Duodenal mucosa (tissue), 2 donors: ENCODE results near the gene PTGFR.

ENCODE experiments used
- H3K27ac ChIP-seq: one replicate; pipeline ENCODE4 v1.7.0; 2013; ENCODE audit warnings: low read depth, low read length
- H3K27me3 ChIP-seq, 2 donors: one replicate each; pipeline ENCODE4 v1.7.0; 2013; ENCODE audit warnings: low read length in 2 of 2, control low read depth in 1 of 2; ENCODE audit not compliant: insufficient read depth in 2 of 2, control insufficient read depth in 1 of 2
- H3K36me3 ChIP-seq, 2 donors: one replicate each; pipeline ENCODE4 v1.7.0; 2013; ENCODE audit warnings: low read length in 2 of 2, control low read depth in 1 of 2; ENCODE audit not compliant: insufficient read depth in 2 of 2, control insufficient read depth in 1 of 2
- H3K4me1 ChIP-seq, 2 donors: one replicate each; pipeline ENCODE4 v1.7.0; 2013; ENCODE audit warnings: low read length in 2 of 2, control low read depth in 1 of 2; ENCODE audit not compliant: insufficient read depth in 2 of 2, control insufficient read depth in 1 of 2
- H3K4me3 ChIP-seq, 2 donors: one replicate each; pipeline ENCODE4 v1.7.0; 2013; ENCODE audit warnings: low read length in 2 of 2, low read depth in 1 of 2
- H3K9ac ChIP-seq, 2 donors: one replicate each; pipeline ENCODE4 v1.7.0; 2013; ENCODE audit warnings: low read length in 2 of 2, low read depth in 1 of 2
- H3K9me3 ChIP-seq, 2 donors: one replicate each; pipeline ENCODE4 v1.7.0; 2013; ENCODE audit warnings: low read length in 2 of 2, control low read depth in 1 of 2; ENCODE audit not compliant: control insufficient read depth in 1 of 2

PTGFR gene

GRCh38 chr1:78519446-78519845 lies 28.7 kb downstream of the PTGFR start:
- no peaks in the 10 kb centered on the region for H3K9me3 ChIP-seq
- no peaks in the 10 kb centered on the region for H3K4me1 ChIP-seq
- no peaks in the 10 kb centered on the region for H3K36me3 ChIP-seq
- H3K4me3 ChIP-seq: no peak overlapping the region
- no peak overlapping the region for H3K27ac ChIP-seq
- H3K9ac ChIP-seq: no peak overlapping the region
- H3K27me3 ChIP-seq: no peaks in the 10 kb centered on the region

- H3K36me3 ChIP-seq: no peaks in the 10 kb centered on the region
- H3K4me3 ChIP-seq: no peak overlapping the region
- no peak overlapping the region for H3K9ac ChIP-seq
- no peaks in the 10 kb centered on the region for H3K4me1 ChIP-seq
- no peak overlapping the region for H3K27ac ChIP-seq
- H3K9me3 ChIP-seq: no peaks in the 10 kb centered on the region
- no peaks in the 10 kb centered on the region for H3K27me3 ChIP-seq
Measured at GRCh38 chr1:78520216-78520615, 29.4 kb downstream of the PTGFR start.

- Histone ChIP-seq H3K9me3 (no peaks in the 10 kb centered on the region), H3K9ac (no peak overlapping the region), H3K4me1 (no peaks in the 10 kb centered on the region), H3K27me3 (no peaks in the 10 kb centered on the region), H3K4me3 (no peak overlapping the region), H3K36me3 (no peaks in the 10 kb centered on the region), H3K27ac (no peak overlapping the region)
Measured at GRCh38 chr1:78520843-78521242, 30.1 kb downstream of the PTGFR start.

GRCh38 chr1:78522136-78522535 lies 31.4 kb downstream of the PTGFR start:
- no peaks in the 10 kb centered on the region for H3K4me1 ChIP-seq
- no peaks in the 10 kb centered on the region for H3K27me3 ChIP-seq
- H3K9ac ChIP-seq: no peak overlapping the region
- H3K36me3 ChIP-seq: no peaks in the 10 kb centered on the region
- no peaks in the 10 kb centered on the region for H3K9me3 ChIP-seq
- no peak overlapping the region for H3K27ac ChIP-seq
- no peak overlapping the region for H3K4me3 ChIP-seq

GRCh38 chr1:78526496-78526895 lies 35.7 kb downstream of the PTGFR start:
- Histone ChIP-seq H3K9me3 (no peaks in the 10 kb centered on the region), H3K36me3 (no peaks in the 10 kb centered on the region), H3K4me1 (no peaks in the 10 kb centered on the region), H3K27ac (no peak overlapping the region), H3K4me3 (no peak overlapping the region), H3K27me3 (no peaks in the 10 kb centered on the region), H3K9ac (no peak overlapping the region)

- H3K4me1 ChIP-seq: no peaks in the 10 kb centered on the region
- H3K27ac ChIP-seq: no peak overlapping the region
- no peak overlapping the region for H3K9ac ChIP-seq
- H3K27me3 ChIP-seq: no peaks in the 10 kb centered on the region
- H3K4me3 ChIP-seq: no peak overlapping the region
- no peaks in the 10 kb centered on the region for H3K36me3 ChIP-seq
- H3K9me3 ChIP-seq: no peaks in the 10 kb centered on the region
Measured at GRCh38 chr1:78527706-78528105, 36.9 kb downstream of the PTGFR start.

- Histone ChIP-seq H3K4me1 (no peaks in the 10 kb centered on the region), H3K27me3 (no peaks in the 10 kb centered on the region), H3K27ac (no peak overlapping the region), H3K9me3 (no peaks in the 10 kb centered on the region), H3K4me3 (no peak overlapping the region), H3K9ac (no peak overlapping the region), H3K36me3 (no peaks in the 10 kb centered on the region)
Measured at GRCh38 chr1:78533527-78533926, 42.8 kb downstream of the PTGFR start.

GRCh38 chr1:78535286-78535685 lies 44.5 kb downstream of the PTGFR start:
- no peaks in the 10 kb centered on the region for H3K36me3 ChIP-seq
- H3K9ac ChIP-seq: no peak overlapping the region
- no peaks in the 10 kb centered on the region for H3K27me3 ChIP-seq
- H3K9me3 ChIP-seq: no peaks in the 10 kb centered on the region
- H3K4me3 ChIP-seq: no peak overlapping the region
- H3K4me1 ChIP-seq: no peaks in the 10 kb centered on the region
- no peak overlapping the region for H3K27ac ChIP-seq

GRCh38 chr1:78536427-78536826 lies 45.7 kb downstream of the PTGFR start:
- no peaks in the 10 kb centered on the region for H3K36me3 ChIP-seq
- no peak overlapping the region for H3K9ac ChIP-seq
- H3K9me3 ChIP-seq: no peaks in the 10 kb centered on the region
- no peak overlapping the region for H3K4me3 ChIP-seq
- no peaks in the 10 kb centered on the region for H3K4me1 ChIP-seq
- H3K27ac ChIP-seq: no peak overlapping the region
- H3K27me3 ChIP-seq: no peaks in the 10 kb centered on the region

- Histone ChIP-seq H3K4me3 (no peak overlapping the region), H3K4me1 (no peaks in the 10 kb centered on the region), H3K36me3 (no peaks in the 10 kb centered on the region), H3K9me3 (no peaks in the 10 kb centered on the region), H3K27me3 (no peaks in the 10 kb centered on the region), H3K27ac (no peak overlapping the region), H3K9ac (no peak overlapping the region)
Measured at GRCh38 chr1:78540048-78540447, 49.3 kb downstream of the PTGFR start.

GRCh38 chr1:78541479-78541878 lies 50.7 kb downstream of the PTGFR start:
- no peak overlapping the region for H3K27ac ChIP-seq
- no peaks in the 10 kb centered on the region for H3K9me3 ChIP-seq
- H3K4me1 ChIP-seq: no peaks in the 10 kb centered on the region
- H3K27me3 ChIP-seq: no peaks in the 10 kb centered on the region
- no peak overlapping the region for H3K9ac ChIP-seq
- H3K36me3 ChIP-seq: no peaks in the 10 kb centered on the region
- H3K4me3 ChIP-seq: no peak overlapping the region
